Stimulated activated CD8-positive, alpha-beta memory T cell treated with anti-CD3 and anti-CD28 coated beads, Interleukin-7, amount 100 ng/mL, for 1 hour (primary cell): ENCODE measurements around the gene PPP1R1C.

Experiments
- DNase-seq, 2 donors: peaks; one replicate each; pipeline ENCODE4 v3.0.0-alpha.2; 2020; ENCODE audit warnings: low read depth in 2 of 2

Gene PPP1R1C

DNA sequence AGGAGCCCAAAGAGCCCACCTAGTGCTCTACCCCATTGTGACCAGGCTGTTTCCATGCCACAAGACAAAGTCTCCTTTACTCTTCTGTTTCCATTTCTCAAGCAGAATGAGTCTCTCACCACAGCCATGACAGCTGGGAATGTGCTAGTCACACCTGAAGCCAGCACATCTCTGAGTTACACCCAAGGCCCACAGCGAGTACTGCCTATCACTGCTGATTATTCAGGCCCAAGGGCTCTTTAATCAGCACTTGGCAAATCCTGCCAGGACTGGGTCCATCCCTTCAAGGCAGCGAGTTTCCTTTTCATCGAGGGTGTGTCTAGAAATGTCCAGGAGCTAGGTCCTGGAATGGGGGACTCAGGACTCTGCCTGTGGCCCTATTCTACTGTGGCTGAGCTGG, 14.6 kb upstream of the PPP1R1C start:
- no peak for DNase-seq

DNA sequence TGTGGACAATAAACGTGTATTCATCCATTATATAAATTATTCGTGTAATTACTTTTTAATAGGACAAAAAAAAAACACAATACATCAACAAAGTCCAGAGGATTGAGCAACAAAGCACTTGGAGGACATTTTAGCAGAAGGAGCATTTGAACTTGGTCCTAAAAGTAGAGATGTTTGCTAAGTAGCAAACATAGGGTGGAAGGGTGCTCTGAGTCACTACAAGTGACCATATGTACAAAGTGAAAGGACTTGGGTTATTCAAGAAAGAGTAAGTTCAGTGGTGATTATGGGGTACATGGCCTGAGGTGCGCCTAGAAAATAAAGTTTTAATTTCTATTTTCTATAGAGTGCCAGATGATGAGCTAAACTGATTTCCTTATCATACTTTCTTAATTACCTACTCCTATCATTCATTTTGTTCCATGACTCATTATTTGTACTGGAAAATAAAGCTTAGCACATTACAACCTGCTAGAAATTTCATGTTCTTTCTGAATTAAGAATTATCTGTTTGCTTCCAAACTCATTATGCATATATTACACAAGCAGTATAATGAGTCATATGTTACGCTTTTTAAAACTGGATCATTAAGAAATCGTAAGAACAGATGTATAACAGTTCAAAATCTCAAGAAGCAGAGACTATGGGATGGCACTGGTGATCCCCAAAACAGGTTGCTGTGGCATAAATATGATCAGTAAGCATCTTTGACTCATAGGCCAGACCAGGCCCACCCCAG, 13.1 kb upstream of the PPP1R1C start:
- DNase-seq, result no peak

DNA sequence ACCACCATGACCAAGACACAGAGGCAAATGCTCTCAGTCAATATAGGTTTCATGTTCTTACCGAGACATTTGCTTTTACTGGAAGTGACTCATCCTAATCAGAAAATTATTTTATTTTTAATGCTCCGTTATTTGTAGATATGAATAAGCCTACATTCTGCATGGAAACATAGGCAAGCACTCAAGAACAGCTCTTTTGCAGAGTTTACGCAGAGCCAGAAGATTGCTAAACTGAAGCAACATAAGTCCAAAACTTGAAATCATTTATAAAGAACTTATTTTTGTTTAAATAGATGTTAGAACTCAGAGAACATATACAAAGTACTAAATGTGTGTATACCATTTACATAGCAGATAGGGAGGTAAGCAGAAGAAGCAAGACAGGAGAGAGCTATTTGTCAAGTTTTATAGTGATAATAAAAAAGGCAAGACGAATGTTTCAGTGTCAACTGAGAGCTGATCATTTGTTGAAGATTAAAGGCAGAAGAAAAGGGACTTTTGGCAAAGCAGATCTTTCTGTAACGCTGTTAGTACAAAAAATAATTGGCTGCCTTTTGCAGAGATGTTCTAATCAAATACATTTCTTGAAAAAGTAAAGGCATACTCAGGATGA, 12.4 kb upstream of the PPP1R1C start:
- no peak for DNase-seq

DNA sequence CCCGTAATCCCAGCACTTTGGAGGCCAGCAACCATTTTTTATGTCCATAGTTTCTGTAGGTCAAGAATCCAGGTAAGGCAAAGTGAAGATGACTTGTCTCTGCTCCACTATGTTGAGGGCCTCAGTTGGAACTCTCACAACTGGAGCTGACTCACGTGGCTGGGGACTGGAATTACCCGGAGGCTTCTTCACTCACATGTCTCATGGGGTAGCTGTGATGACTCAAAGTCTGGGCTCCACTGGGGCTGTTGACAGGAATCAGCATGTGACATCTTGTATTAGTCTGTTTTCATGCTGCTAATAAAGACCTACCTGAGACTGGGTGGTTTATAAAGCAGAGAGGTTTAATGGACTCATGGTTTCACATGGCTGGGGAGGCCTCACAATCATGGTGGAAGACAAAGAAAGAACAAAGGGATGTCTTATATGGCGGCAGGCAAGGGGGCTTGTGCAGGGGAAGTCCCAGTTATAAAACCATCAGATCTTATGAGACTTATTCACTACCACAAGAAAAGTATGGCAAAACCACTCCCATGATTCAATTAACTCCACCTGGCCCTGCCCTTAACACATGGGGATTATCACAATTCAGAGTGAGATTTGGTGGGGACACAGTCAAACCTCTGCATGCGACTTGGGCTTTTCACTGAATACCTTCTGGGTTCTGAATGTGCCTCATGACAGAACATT, 7.8 kb upstream of the PPP1R1C start:
- DNase-seq, result no peak

DNA sequence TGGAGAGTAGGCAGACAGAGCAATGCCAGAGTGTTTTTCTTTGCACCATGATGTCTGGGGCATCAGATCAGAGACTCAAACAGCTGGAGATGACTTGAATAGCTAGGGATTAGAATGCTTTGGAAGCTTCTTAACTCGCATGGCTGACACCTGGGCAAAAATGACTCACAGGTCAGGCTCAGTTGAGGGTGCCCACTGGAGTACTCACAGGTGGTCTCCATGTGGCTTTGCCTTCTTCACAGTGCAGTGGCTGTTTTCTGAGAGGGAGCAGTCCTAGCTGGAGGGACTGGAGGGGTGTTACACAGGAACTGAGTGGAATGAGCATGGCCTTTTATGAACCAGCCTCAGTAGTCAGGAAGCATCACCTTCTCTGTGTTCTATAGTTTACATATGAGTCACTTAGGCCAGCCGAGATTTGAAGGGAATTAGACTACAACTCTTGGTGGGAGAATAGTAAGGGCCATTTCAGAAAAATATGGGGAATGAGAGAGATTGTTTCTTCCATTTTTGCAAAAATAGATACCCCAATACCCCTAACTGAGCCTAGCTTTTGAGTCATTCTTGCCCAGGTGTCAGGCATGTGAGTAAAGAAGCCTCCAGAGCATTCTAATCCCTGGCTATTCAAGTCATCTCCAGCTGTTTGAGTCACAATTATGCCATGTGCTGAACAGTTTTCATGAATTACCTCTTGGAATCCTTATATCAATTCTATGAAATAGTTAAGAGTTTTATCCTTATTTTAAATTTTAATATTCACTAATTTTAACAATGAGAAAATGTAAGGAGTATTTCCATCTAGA, 7.1 kb upstream of the PPP1R1C start:
- no peak for DNase-seq

DNA sequence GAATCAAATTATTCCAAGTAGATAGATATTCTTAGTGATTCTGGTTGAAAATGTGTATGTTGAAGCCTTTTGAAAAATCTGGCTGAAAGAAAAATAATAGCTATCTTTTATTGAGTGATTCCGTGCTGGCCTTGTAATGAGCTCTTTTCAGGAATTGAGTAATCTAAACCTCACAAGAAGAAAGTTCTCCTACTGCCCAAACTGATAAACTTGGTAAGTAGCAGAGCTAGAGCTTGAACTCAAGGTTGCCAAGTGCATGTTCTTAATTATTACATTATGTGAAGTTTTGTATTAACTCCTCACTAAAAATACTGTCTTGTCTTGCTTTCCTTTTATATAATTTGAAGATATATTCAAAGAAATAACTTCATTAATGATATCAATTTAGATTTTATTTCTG, 1.6 kb upstream of the PPP1R1C start:
- DNase-seq, result no peak

DNA sequence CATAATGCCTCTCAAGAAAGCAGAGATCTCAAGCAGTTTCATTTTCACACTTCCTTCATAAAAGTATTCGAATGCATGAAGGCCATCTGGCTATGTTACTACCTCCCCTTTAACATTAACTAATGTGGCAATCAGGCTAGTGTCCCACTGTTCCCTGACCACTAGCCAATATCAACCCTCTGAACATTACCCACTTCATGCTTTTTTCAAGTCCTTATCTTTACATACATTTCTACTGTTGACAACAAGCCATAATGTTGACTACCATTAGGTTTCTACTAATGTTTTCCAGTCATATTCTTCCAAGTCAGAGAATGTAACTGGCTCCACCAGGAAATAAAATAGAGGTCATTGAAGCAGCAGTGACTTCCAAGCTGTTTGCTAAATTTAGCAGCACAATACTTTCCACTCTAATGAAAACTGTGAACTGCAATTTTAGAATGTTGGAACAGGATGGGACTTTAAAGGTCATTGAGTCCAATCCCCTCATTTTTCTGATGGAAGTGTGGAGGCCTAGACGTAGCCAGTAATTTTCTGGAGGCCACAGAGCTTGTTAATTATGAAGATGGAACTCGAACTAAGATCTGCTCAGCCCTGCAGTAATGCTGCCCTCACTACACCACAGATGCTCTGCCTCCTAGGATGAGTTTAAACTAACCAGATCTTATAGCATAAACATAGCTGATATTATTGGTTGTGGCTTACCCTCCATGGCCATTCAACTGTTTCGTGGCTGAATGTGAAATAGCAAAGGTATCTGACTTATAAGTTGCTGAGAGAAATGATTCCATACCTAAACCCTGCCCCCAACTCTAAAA, 630 bp upstream of the PPP1R1C start:
- no peak for DNase-seq

DNA sequence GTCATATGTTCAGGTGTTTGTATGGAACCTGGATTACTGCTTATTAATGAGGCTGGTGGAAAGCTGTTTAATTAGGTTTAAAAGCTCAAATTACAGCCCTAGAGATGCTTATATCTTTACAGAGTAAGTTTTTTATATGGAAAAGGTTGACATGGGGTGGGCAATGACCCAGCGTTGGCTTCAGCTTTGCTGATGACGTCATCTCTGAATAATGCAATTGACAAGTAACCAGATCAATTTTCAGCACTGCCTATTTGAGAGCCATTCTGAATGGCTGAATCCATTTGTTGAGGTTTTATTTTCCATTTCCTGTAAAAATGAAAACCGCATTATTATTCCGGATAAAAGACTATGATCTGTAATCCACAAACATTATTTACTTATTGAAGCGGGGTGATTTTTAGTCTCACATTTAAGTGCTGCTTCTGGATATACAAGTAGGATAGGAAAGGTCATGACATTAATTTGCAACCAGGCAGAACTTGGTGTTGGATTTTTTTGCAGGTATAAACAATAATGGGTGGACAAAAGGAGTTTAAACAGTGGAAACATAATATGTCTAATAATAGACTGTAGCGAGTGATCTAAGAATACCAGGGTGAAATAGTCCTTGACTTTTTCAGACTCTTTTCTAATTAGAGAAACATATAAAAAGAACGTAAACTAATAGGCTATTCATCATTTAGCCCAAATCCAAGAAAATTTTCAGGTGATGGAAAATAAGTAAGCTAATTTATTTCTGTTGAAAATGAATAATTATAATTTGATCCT, 2.7 kb downstream of the PPP1R1C start:
- no peak for DNase-seq

DNA sequence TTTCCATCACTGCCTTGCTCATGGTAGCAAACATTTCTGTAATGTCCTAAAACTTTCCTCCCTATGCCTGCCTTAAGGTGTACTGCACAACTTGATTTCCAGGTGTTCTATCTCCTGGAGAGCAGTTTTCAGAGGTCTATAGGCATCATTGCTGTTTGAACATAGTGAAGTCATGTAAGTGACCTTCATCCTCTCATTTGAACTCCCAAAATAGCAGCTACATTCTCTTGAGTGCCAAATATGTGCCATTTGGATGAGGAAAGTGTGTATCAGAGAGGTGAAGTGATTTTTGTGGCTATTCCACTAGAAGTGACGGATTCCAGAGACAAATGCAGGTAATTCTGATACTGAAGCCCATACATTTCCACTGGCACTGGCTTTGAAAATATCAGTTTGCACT, 3.4 kb downstream of the PPP1R1C start:
- DNase-seq, result no peak

DNA sequence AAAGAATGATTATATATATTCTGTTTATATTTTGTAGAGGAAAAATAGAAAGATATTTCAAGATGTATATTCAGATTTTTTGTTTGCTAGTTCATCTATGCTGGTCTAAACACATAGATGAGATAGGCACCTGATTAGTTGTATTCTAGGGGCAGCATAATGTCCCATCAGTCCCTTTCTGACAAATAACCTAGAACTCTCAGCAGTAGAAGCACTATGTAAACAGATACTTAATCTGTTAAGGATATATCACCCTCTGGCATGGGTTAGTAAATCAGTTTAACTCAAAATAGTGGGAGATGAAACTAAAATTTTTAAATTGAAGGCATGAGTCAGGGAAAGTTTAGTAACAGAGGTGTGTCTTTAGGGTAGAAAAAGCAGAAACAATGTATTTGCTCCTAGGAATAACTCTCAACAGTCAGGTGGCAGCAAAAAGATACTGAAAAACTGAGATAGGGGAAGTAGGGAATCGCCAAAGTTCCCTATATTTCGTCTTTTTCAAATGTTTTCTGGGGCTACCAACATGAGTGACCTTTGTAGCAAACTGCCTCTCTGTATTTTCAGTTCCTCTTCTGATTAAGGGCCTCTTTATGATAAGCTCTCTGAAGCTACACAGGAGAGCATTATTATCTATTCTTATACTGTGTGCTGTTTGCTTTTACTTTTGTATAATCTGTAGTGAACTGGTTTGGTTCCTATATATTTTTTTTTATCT, 5.7 kb downstream of the PPP1R1C start:
- DNase-seq, result no peak

DNA sequence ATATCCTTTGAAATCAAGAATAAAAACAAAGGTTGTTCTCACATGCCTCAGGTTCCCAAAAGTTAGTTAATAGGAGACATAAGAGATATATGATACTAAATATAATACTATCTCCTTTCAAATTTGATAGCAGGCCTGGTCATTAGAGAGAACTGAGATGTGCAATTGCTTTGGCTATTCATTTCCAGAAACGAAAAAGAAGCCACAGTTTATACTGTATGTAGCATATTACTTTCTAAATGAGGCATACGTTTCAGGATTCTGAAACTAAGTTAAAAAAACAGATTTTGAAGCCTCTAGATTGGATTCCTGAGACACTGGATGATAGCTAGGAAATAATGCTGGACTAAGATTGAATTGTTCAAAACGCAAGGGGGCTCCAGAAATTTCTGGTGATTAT, 7.1 kb downstream of the PPP1R1C start:
- DNase-seq, result no peak

DNA sequence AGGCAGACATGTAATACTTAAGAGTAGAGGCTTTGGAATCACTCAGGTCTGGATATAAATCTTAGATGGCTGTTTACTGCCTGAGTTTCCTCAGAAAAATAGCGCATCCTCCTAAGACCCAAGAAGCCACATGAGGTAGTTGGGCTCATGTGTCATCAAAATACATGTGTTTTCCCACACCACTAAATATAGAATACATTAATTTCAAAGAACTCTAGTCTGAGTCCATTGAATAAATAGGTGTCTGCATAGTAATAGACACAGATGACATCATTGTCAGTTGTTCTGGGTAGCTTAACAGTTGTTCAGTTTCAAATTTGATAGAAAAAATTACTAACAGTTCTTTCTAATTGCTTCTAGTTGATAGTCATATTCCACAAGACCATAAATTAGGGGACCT, 9.6 kb downstream of the PPP1R1C start:
- no peak for DNase-seq

DNA sequence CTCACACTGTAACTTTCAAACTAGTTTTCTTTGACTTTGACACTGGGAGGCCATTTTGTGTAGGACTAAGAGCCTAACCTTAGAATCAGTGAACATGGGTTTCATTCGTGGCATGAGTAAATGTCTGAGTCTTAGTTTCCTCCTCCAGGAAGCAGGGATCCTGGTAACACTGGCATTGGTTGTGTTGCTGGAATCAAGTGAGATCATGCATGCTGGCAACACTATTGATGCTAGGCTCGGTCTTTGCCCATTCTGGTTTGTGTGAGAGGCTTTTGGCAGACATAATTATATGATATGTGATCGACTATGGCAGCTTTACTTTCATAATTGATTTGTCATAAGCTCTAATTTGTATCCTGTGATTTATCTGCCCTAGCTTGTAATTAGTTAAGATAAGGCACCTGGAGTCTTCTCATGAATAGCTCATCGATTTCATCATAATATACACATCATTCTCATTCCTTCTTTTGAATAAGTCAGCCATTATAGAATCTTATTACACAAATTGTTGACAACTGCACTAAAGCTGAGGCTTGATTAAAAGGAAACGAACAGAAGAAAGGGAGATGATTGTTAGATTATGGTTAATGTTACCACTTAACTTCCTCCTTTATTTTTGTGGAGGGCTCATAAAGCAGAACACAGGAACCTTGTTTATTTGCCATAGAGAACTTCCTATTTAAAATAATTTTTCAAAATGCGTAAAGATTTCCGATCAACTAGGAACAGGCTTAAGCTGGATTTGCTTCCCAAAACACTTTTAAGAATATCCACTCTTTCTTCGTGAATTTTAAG, 12.6 kb downstream of the PPP1R1C start:
- DNase-seq, result no peak

DNA sequence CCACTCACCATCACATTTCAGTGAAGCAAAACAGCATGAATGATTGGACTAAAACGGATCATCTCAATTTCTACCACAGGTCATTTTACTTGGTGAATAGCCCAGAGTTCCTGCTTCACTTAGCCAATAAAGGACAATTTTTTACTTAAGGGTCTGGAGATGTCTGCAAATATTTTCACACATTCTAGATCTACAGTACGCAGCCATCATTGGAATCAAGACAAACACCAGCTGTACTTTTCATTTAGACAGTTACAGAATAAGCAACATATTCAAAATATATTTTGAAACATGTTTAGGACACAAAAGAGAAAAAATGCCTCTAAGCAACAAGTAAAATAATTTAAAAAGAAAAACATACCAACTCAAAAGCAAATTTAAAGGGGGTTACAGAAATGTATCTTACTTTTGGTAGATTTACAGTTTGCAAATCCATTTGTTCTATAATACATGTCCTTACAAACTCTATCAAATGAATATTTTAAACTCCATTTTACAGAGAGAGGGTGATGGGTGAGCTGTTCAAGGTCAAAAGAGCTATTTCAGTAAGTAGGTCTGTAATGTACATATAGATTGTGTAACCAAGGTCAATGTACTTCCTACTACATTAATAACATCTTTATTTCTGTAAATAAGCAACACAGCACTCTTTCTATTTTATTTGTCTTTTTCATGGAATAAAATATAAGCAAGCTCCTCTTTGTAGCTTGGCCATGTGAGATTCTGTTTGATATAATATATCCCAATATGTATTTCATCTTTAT, 13.4 kb downstream of the PPP1R1C start:
- no peak for DNase-seq

DNA sequence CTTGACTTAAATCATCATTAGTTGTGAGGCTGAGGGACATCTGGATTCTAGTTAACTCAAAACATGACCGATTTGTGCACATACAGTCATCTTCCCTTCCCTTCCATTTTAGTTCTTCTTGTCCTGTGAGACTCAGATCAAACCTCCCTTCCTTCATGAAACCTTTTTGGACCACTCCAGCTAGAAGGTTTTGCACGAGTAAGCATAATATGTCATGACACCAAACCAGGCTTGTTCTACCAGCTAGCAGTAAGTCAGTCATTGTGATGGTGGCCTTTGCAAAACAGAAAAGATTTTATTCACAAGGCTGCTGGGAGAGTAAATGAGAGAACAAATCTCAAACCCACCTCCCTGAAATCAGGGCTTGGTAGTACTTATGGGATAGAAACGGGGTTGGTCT, 14.3 kb downstream of the PPP1R1C start:
- no peak for DNase-seq

DNA sequence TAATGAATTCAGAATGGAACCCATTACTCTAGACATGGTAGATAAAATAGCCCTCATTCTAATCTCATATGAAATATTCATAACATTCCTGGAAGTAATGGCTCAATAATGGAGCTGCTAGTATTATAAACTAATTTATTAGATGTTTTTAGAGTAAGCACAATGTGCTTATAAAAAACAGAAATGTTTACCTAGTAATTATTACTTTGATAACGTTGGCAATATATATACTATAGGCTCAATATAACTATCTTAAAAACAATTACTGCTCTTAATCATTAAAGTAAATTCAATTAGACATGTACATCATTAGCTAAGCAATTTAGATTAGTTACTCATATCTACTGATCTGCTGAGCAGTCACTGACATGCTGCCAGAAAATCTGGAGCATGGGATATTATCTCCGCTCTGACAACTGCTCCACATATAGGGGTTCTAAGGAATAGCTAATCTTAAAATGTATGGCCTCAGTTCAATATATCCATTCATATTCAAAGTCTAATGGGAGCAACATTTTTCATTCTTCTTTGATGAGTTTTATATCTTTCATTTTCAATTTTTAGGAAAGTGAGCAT, 19.4 kb downstream of the PPP1R1C start:
- no peak for DNase-seq

DNA sequence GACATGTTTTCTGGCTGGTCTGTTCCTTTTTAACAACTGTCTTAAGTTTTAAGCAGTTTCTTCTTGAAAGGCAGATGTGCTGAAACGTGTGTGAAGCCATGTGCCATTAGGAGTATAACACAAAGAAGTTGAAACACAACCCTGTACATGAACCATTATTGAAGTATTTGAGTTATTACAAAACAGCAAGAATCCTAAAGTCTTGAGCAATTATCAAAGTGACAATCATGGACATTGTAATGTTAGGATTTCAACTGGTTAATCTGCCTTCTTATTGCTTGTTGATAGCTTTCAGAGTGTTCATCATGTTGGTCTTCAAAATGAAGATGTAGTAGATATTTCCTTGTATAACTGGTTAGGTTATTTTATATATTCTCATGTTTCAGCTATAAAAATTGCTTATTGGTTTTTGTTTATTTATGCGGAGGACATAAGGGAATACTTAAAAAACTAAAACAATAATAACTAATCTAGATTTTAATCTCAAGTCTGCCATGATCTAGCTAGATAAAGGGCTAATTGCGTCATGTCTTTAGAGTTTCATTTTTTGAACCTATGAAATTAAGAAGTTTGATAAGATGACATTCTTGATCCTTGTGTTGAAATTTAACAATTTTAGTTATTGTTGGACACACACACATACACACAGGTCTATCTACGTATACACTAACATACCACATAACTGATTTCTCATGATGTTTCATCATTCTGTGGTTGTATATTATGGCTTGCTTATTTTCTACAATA, 21.1 kb downstream of the PPP1R1C start:
- DNase-seq, result no peak
